H9 (cell line): Measurements from ENCODE around the gene GFRA1. TPM values are rescaled to one million over a fixed set of nuclear protein-coding genes. Genes with fewer than 3 reads are reported as not detected.

Source experiments
- DNase-seq: peaks from one replicate; pipeline ENCODE4 v3.0.0-alpha.2; 2017
- H2AFZ ChIP-seq: one replicate; pipeline ENCODE4 v1.6.1; 2013; ENCODE audit warnings: mild to moderate bottlenecking, low read length, control low read depth, moderate library complexity
- H2AK5ac ChIP-seq: 2 replicates; pipeline ENCODE4 v1.6.1; 2013; ENCODE audit warnings: low read length, control low read depth, mixed read lengths; ENCODE audit not compliant: insufficient read length
- H2BK120ac ChIP-seq: one replicate; pipeline ENCODE4 v1.6.1; 2013; ENCODE audit warnings: low read depth, mild to moderate bottlenecking, low read length, control low read depth, inconsistent platforms; ENCODE audit not compliant: poor library complexity, severe bottlenecking
- H2BK12ac ChIP-seq: 2 replicates; pipeline ENCODE4 v1.6.1; 2013; ENCODE audit warnings: low read length, control low read depth, mixed read lengths, low read depth; ENCODE audit not compliant: insufficient read length
- H2BK15ac ChIP-seq: 2 replicates; pipeline ENCODE4 v1.6.1; 2013; ENCODE audit warnings: low read depth, low read length, control low read depth
- H2BK20ac ChIP-seq: one replicate; pipeline ENCODE4 v1.6.1; 2013; ENCODE audit warnings: low read depth, mild to moderate bottlenecking, low read length, control low read depth, inconsistent platforms; ENCODE audit not compliant: poor library complexity, severe bottlenecking
- H2BK5ac ChIP-seq: 2 replicates; pipeline ENCODE4 v1.6.1; 2013; ENCODE audit warnings: low read length, control low read depth, mixed read lengths; ENCODE audit not compliant: insufficient read length
- H3K14ac ChIP-seq: 2 replicates; pipeline ENCODE4 v1.6.1; 2013; ENCODE audit warnings: low read length, control low read depth; ENCODE audit not compliant: insufficient read depth
- H3K18ac ChIP-seq: 2 replicates; pipeline ENCODE4 v1.6.1; 2013; ENCODE audit warnings: low read depth, mild to moderate bottlenecking, mixed read lengths, low read length, control low read depth; ENCODE audit not compliant: insufficient read length
- H3K23ac ChIP-seq: 2 replicates; pipeline ENCODE4 v1.6.1; 2013; ENCODE audit warnings: low read length, control low read depth, mixed read lengths, low read depth; ENCODE audit not compliant: insufficient read length
- H3K23me2 ChIP-seq: 2 replicates; pipeline ENCODE4 v1.6.1; 2013; ENCODE audit warnings: low read depth, mild to moderate bottlenecking, mixed read lengths, low read length, control low read depth; ENCODE audit not compliant: insufficient read length, poor library complexity, severe bottlenecking
- H3K27ac ChIP-seq: 2 replicates; pipeline ENCODE4 v1.5.1; 2013; ENCODE audit warnings: low read length, control low read depth, mixed read lengths, low read depth; ENCODE audit not compliant: insufficient read length
- H3K27me3 ChIP-seq: 2 replicates; pipeline ENCODE4 v1.6.1; 2013; ENCODE audit warnings: low read length, control low read depth, inconsistent platforms; ENCODE audit not compliant: insufficient read depth
- H3K4ac ChIP-seq: 2 replicates; pipeline ENCODE4 v1.6.1; 2013; ENCODE audit warnings: low read depth, mild to moderate bottlenecking, control low read depth, inconsistent platforms, low read length, moderate library complexity
- H3K4me1 ChIP-seq: 2 replicates; pipeline ENCODE4 v1.6.1; 2013; ENCODE audit warnings: low read length, control low read depth, inconsistent platforms; ENCODE audit not compliant: insufficient read depth
- H3K4me2 ChIP-seq: 2 replicates; pipeline ENCODE4 v1.6.1; 2013; ENCODE audit warnings: low read length, control low read depth, mixed read lengths; ENCODE audit not compliant: insufficient read length, insufficient read depth
- H3K56ac ChIP-seq: 2 replicates; pipeline ENCODE4 v1.6.1; 2013; ENCODE audit warnings: low read depth, mild to moderate bottlenecking, mixed read lengths, low read length, control low read depth; ENCODE audit not compliant: insufficient read length
- H3K79me1 ChIP-seq: 2 replicates; pipeline ENCODE4 v1.6.1; 2013; ENCODE audit warnings: low read depth, mild to moderate bottlenecking, moderate library complexity, low read length, control low read depth, inconsistent platforms; ENCODE audit not compliant: insufficient read depth, poor library complexity, severe bottlenecking
- H3K79me2 ChIP-seq: 2 replicates; pipeline ENCODE4 v1.6.1; 2013; ENCODE audit warnings: low read length, control low read depth, inconsistent platforms; ENCODE audit not compliant: insufficient read depth
- H3K9ac ChIP-seq: 2 replicates; pipeline ENCODE4 v1.6.1; 2013; ENCODE audit warnings: low read length, control low read depth, mixed read lengths; ENCODE audit not compliant: insufficient read length; ENCODE audit errors: extremely low read depth
- H3K9me3 ChIP-seq: one replicate; pipeline ENCODE4 v1.6.1; 2013; ENCODE audit warnings: low read depth, low read length, inconsistent platforms; ENCODE audit not compliant: control insufficient read depth
- H3T11ph ChIP-seq: one replicate; pipeline ENCODE4 v1.6.1; 2013; ENCODE audit warnings: mild to moderate bottlenecking, low read length, control low read depth, inconsistent platforms
- H4K20me1 ChIP-seq: one replicate; pipeline ENCODE4 v1.6.1; 2013; ENCODE audit not compliant: control insufficient read depth, insufficient read length, insufficient read depth
- H4K5ac ChIP-seq: 2 replicates; pipeline ENCODE4 v1.6.1; 2013; ENCODE audit warnings: low read depth, mild to moderate bottlenecking, mixed read lengths, low read length, control low read depth; ENCODE audit not compliant: insufficient read length
- H4K8ac ChIP-seq: replicated peaks from 2 replicates; pipeline ENCODE4 v1.6.1; 2013; ENCODE audit warnings: low read length, control low read depth, mixed read lengths, low read depth; ENCODE audit not compliant: insufficient read length
- H4K91ac ChIP-seq: 2 replicates; pipeline ENCODE4 v1.6.1; 2013; ENCODE audit warnings: low read depth, mild to moderate bottlenecking, moderate library complexity, mixed read lengths, low read length, control low read depth; ENCODE audit not compliant: insufficient read length
- H3K27ac Mint-ChIP-seq, 3 experiments: 2 replicates in 2 of 3; 3 replicates in 1 of 3; pipeline ENCODE4 v1.8.0; 2020 to 2021; ENCODE audit warnings: mixed read lengths in 3 of 3, mild to moderate bottlenecking in 1 of 3, moderate library complexity in 1 of 3
- H3K27me3 Mint-ChIP-seq: 2 replicates; pipeline ENCODE4 v1.8.0; 2021; ENCODE audit warnings: low read depth, mild to moderate bottlenecking, moderate library complexity, mixed read lengths
- H3K36me3 Mint-ChIP-seq, 3 experiments: 2 replicates in 2 of 3; 3 replicates in 1 of 3; pipeline ENCODE4 v1.8.0; 2020 to 2021; ENCODE audit warnings: low read depth in 3 of 3, mixed read lengths in 3 of 3; ENCODE audit not compliant: insufficient read depth in 1 of 3
- H3K4me1 Mint-ChIP-seq, 2 experiments: 2 replicates each; pipeline ENCODE4 v1.8.0; 2020; ENCODE audit warnings: mixed read lengths in 2 of 2
- H3K4me3 Mint-ChIP-seq, 2 experiments: 2 replicates in 1 of 2; 3 replicates in 1 of 2; pipeline ENCODE4 v1.8.0; 2020 to 2021; ENCODE audit warnings: mild to moderate bottlenecking in 2 of 2, mixed read lengths in 2 of 2, moderate library complexity in 1 of 2
- H3K9me3 Mint-ChIP-seq, 2 experiments: 2 replicates in 1 of 2; 3 replicates in 1 of 2; pipeline ENCODE4 v1.8.0; 2020; ENCODE audit warnings: mild to moderate bottlenecking in 2 of 2, mixed read lengths in 2 of 2, moderate library complexity in 1 of 2
- CTCF ChIP-seq: fragments of 200-600 bp; sonication (generic); conservative IDR thresholded peaks from 3 replicates; pipeline ENCODE4 v1.8.0; 2021; ENCODE audit warnings: antibody characterized with exemption, mild to moderate bottlenecking
- WGBS: extraction: QIAGEN DNeasy Blood & Tissue Kit; methylation state at CpG from one replicate; pipeline ENCODE4 v1.1.7; 2013; ENCODE audit warnings: missing lambda C conversion rate, low lambda C conversion rate, mixed read lengths; ENCODE audit not compliant: insufficient read length; ENCODE audit errors: extremely low coverage; 5-methylcytosine and 5-hydroxymethylcytosine counted together
- total RNA-seq: library from RNA; stranded (reverse); gene quantifications from 2 replicates; pipeline ENCODE4 v1.2.1, GENCODE V29; 2021

The GFRA1 gene
- total RNA-seq, 1 experiment from 2014 or later, result 0.24 TPM

- Histone ChIP-seq H2BK5ac (no peak overlapping the region), H4K91ac (no peak overlapping the region), H2AK5ac (no peak overlapping the region), H3K27ac (no peak overlapping the region), H3K4ac (no peak overlapping the region), H4K5ac (no peak overlapping the region), H4K8ac (no peak overlapping the region), H3K9me3 (no peaks in the 10 kb centered on the region), H3K23ac (no peak overlapping the region), H3K27me3 (no peaks in the 10 kb centered on the region), H3T11ph (no peak overlapping the region), H4K20me1 (no peaks in the 10 kb centered on the region), H3K79me1 (no peaks in the 10 kb centered on the region), H3K79me2 (no peaks in the 10 kb centered on the region), H3K4me1 (peaks cover 3% of the 10 kb centered on the region; the same call in 1 of the 2 replicates), H3K9ac (no peak overlapping the region), H2BK12ac (no peak overlapping the region), H2AFZ (no peak overlapping the region), H3K56ac (no peak overlapping the region), H2BK20ac (no peak overlapping the region), H3K4me2 (no peak overlapping the region), H2BK120ac (no peak overlapping the region), H3K14ac (no peak overlapping the region), H3K23me2 (no peaks in the 10 kb centered on the region), H2BK15ac (no peak overlapping the region), H3K18ac (no peak overlapping the region)
- no peaks in the 10 kb centered on the region; a peak in 1 of 7 replicates for H3K36me3 Mint-ChIP-seq
- H3K4me3 Mint-ChIP-seq, result no peak overlapping the region
- no peak for TF ChIP-seq CTCF
- no CpG with 5 or more reads among the region's 4 CpGs for WGBS
- no peaks in the 10 kb centered on the region for H3K9me3 Mint-ChIP-seq
- no peak overlapping the region for H3K27ac Mint-ChIP-seq
- peaks cover 5% of the 10 kb centered on the region for H3K27me3 Mint-ChIP-seq
- no peak for DNase-seq
- peaks cover 14 to 19% of the 10 kb centered on the region in 2 experiments for H3K4me1 Mint-ChIP-seq
These were observed 19.3 kb downstream of the GFRA1 start for GRCh38 chr10:116253716-116254115.
